ENCODE measurements around the gene PDE7B. TPM values are rescaled to one million over a fixed set of nuclear protein-coding genes. Genes with fewer than 3 reads are reported as not detected.

PDE7B gene
- total and polyA plus RNA-seq, 9 of the 15 experiments (the other 6 are each of a cell fraction or from before 2014, with no cell fraction given) = 0.01 TPM; not detected in 8

- no TSS peak for BruUV-seq (replicated peaks)
- Histone ChIP-seq H3K9me1 (ENCODE audit: control insufficient read depth, insufficient read depth, low read length) (no peaks in the 10 kb centered on the region), H3K27ac (ENCODE audit: extremely low read depth, low read depth, low read length) (no peak overlapping the region), H3K9ac (ENCODE audit: insufficient read depth in 1 of 2, low read depth in 2 of 2, low read length in 2 of 2) (no peak overlapping the region), H3K4me3 (no peak overlapping the region), H3K27me3 (ENCODE audit: control insufficient read depth in 2 of 2, insufficient read depth in 2 of 2, low read length in 2 of 2) (no peaks in the 10 kb centered on the region; a peak in 1 of 5 replicates), H2AFZ (ENCODE audit: low read depth, low read length) (no peak overlapping the region), H3K4me1 (replicated peaks in 1 of 2; ENCODE audit: control insufficient read depth in 2 of 2, insufficient read depth in 2 of 2, low read length in 2 of 2) (no peaks in the 10 kb centered on the region), H3K79me2 (ENCODE audit: control insufficient read depth, insufficient read depth, low read length) (no peaks in the 10 kb centered on the region), H4K20me1 (replicated peaks; ENCODE audit: control insufficient read depth, insufficient read depth, low read length) (no peaks in the 10 kb centered on the region), H3K4me2 (ENCODE audit: insufficient read depth, low read length) (no peak overlapping the region), H3K36me3 (ENCODE audit: control insufficient read depth, insufficient read depth, low read length) (no peaks in the 10 kb centered on the region), H3K9me3 (replicated peaks; ENCODE audit: control insufficient read depth, insufficient read depth, low read depth, low read length) (no peaks in the 10 kb centered on the region)
- ATAC-seq (no peak), DNase-seq (ENCODE audit: extremely low read depth in 1 of 4, low spot score in 3 of 4) (no peak), FAIRE-seq (no peak)
- in situ Hi-C loops (cut with MboI) (no loop called here), intact Hi-C loops (cut with micrococcal nuclease) (no loop called here)
- 0% methylated on average over 2 of the region's 2 CpGs for WGBS (ENCODE audit: insufficient coverage, low coverage, missing lambda C conversion rate)
- ChIA-PET CTCF (ENCODE audit: low intra/inter-chr PET ratio) (no interaction called here), POLR2A (no interaction called here)
- TF ChIP-seq ESRRB (CRISPR knock-in tag; IDR thresholded peaks at IDR 0.05; ENCODE audit: borderline replicate concordance) (no peak), ZNF740 (CRISPR knock-in tag; IDR thresholded peaks at IDR 0.05) (no peak), ZNF740 (tag; IDR thresholded peaks at IDR 0.05) (no peak), POLR2AphosphoS5 (IDR thresholded peaks at IDR 0.05; ENCODE audit: control insufficient read depth, insufficient read depth, low read depth, low read length) (no peak), XRCC5 (IDR thresholded peaks at IDR 0.05; ENCODE audit: low read depth, low read length) (no peak), SETDB1 (IDR thresholded peaks at IDR 0.05; ENCODE audit: low read length) (no peak), GABPB2 (CRISPR knock-in tag; conservative IDR thresholded peaks at IDR 0.05) (no peak), MECOM (CRISPR knock-in tag; IDR thresholded peaks at IDR 0.05) (no peak), CREB3 (tag; conservative IDR thresholded peaks at IDR 0.05; ENCODE audit: low read depth) (no peak), ZNF253 (CRISPR knock-in tag; conservative IDR thresholded peaks at IDR 0.05) (no peak), SMARCA4 (IDR thresholded peaks at IDR 0.05) (no peak), POLR3A (IDR thresholded peaks at IDR 0.05; ENCODE audit: borderline replicate concordance, extremely low read depth, insufficient read depth, insufficient read length) (no peak), PYGO2 (tag; IDR thresholded peaks at IDR 0.05) (no peak), RAD51 (IDR thresholded peaks at IDR 0.05; ENCODE audit: borderline replicate concordance, low read depth) (no peak), NFE2L1 (tag; IDR thresholded peaks at IDR 0.05; ENCODE audit: borderline replicate concordance, low read depth) (no peak), SMARCB1 (IDR thresholded peaks at IDR 0.05; ENCODE audit: insufficient read length, low read depth) (no peak), ARID1B (IDR thresholded peaks at IDR 0.05) (no peak)
- TF ChIP-seq, protein P1, sequence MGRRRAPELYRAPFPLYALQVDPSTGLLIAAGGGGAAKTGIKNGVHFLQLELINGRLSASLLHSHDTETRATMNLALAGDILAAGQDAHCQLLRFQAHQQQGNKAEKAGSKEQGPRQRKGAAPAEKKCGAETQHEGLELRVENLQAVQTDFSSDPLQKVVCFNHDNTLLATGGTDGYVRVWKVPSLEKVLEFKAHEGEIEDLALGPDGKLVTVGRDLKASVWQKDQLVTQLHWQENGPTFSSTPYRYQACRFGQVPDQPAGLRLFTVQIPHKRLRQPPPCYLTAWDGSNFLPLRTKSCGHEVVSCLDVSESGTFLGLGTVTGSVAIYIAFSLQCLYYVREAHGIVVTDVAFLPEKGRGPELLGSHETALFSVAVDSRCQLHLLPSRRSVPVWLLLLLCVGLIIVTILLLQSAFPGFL (CRISPR knock-in tag; IDR thresholded peaks at IDR 0.05) = no peak
- TF ChIP-seq, protein P2, sequence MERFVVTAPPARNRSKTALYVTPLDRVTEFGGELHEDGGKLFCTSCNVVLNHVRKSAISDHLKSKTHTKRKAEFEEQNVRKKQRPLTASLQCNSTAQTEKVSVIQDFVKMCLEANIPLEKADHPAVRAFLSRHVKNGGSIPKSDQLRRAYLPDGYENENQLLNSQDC (CRISPR knock-in tag; IDR thresholded peaks at IDR 0.05) = no peak
These were observed 40.3 kb upstream of the PDE7B start for GRCh38 chr6:135811170-135811569.
